ENCODE data around the gene SAA2. TPM values are rescaled to one million over a fixed set of nuclear protein-coding genes. Genes with fewer than 3 reads are reported as not detected.
"Not testable (repeated sequence)": the region's sequence is repeated elsewhere in the genome, so short reads cannot be mapped to it uniquely, and the experiment has no call there.

The SAA2 gene

GRCh38 chr11:18223591-18224387, 24.7 kb downstream of the SAA2 start:
- Histone ChIP-seq H3K9me3 (replicated peaks; ENCODE audit: low read length) (no peaks in the 10 kb centered on the region), H3K27me3 (ENCODE audit: control insufficient read depth, insufficient read depth, low read length) (peaks cover 34% of the 10 kb centered on the region), H3K4me1 (ENCODE audit: control insufficient read depth, insufficient read depth, low read length) (no peaks in the 10 kb centered on the region), H3K9ac (ENCODE audit: low read depth, low read length) (no peak overlapping the region), H3K4me2 (ENCODE audit: low read length) (no peak overlapping the region), H3K4me3 (ENCODE audit: low read length) (no peak overlapping the region), H3K36me3 (ENCODE audit: insufficient read depth, low read length) (no peaks in the 10 kb centered on the region)

GRCh38 chr11:18222814-18223421, 25.6 kb downstream of the SAA2 start:
- Histone ChIP-seq H3K9ac (ENCODE audit: low read depth, low read length) (no peak overlapping the region), H3K9me3 (replicated peaks; ENCODE audit: low read length) (no peaks in the 10 kb centered on the region), H3K27me3 (ENCODE audit: control insufficient read depth, insufficient read depth, low read length) (peaks cover 31% of the 10 kb centered on the region), H3K36me3 (ENCODE audit: insufficient read depth, low read length) (no peaks in the 10 kb centered on the region), H3K4me1 (ENCODE audit: control insufficient read depth, insufficient read depth, low read length) (no peaks in the 10 kb centered on the region), H3K4me3 (ENCODE audit: low read length) (no peak overlapping the region), H3K4me2 (ENCODE audit: low read length) (no peak overlapping the region)

- no peaks in the 10 kb centered on the region for H3K4me1 ChIP-seq (ENCODE audit: control insufficient read depth, insufficient read depth, low read length)
- H3K9ac ChIP-seq (ENCODE audit: low read depth, low read length), result no peak overlapping the region
- no peaks in the 10 kb centered on the region for H3K36me3 ChIP-seq (ENCODE audit: insufficient read depth, low read length)
- peaks cover 30% of the 10 kb centered on the region for H3K27me3 ChIP-seq (ENCODE audit: control insufficient read depth, insufficient read depth, low read length)
- no peaks in the 10 kb centered on the region for H3K9me3 ChIP-seq (replicated peaks; ENCODE audit: low read length)
- H3K4me2 ChIP-seq (ENCODE audit: low read length), result no peak overlapping the region
- no peak overlapping the region for H3K4me3 ChIP-seq (ENCODE audit: low read length)
These were observed 27.1 kb downstream of the SAA2 start for GRCh38 chr11:18221274-18221876.

GRCh38 chr11:18209058-18209457, 39.4 kb downstream of the SAA2 start:
- H3K9me3 ChIP-seq (replicated peaks; ENCODE audit: low read length), result no peaks in the 10 kb centered on the region
- H3K36me3 ChIP-seq (ENCODE audit: insufficient read depth, low read length), result no peaks in the 10 kb centered on the region
- no peak overlapping the region for H3K9ac ChIP-seq (ENCODE audit: low read depth, low read length)
- H3K4me3 ChIP-seq (ENCODE audit: low read length), result no peak overlapping the region
- H3K4me1 ChIP-seq (ENCODE audit: control insufficient read depth, insufficient read depth, low read length), result no peaks in the 10 kb centered on the region
- no peak overlapping the region for H3K4me2 ChIP-seq (ENCODE audit: low read length)
- peaks cover 52% of the 10 kb centered on the region for H3K27me3 ChIP-seq (ENCODE audit: control insufficient read depth, insufficient read depth, low read length)

GRCh38 chr11:18204771-18205170, 43.7 kb downstream of the SAA2 start:
- peaks cover 44% of the 10 kb centered on the region for H3K27me3 ChIP-seq (ENCODE audit: control insufficient read depth, insufficient read depth, low read length)
- H3K36me3 ChIP-seq (ENCODE audit: insufficient read depth, low read length), result no peaks in the 10 kb centered on the region

GRCh38 chr11:18204220-18204619, 44.2 kb downstream of the SAA2 start:
- Histone ChIP-seq H3K4me2 (ENCODE audit: low read length) (no peak overlapping the region), H3K36me3 (ENCODE audit: insufficient read depth, low read length) (no peaks in the 10 kb centered on the region), H3K9me3 (replicated peaks; ENCODE audit: low read length) (no peaks in the 10 kb centered on the region), H3K27me3 (ENCODE audit: control insufficient read depth, insufficient read depth, low read length) (peaks cover 38% of the 10 kb centered on the region), H3K4me3 (ENCODE audit: low read length) (no peak overlapping the region), H3K9ac (ENCODE audit: low read depth, low read length) (no peak overlapping the region), H3K4me1 (ENCODE audit: control insufficient read depth, insufficient read depth, low read length) (no peaks in the 10 kb centered on the region)

More at GRCh38 chr11:18204771-18205170, 43.7 kb downstream of the SAA2 start:
- no peaks in the 10 kb centered on the region for H3K4me1 ChIP-seq (ENCODE audit: control insufficient read depth, insufficient read depth, low read length)
- no peak overlapping the region for H3K4me3 ChIP-seq (ENCODE audit: low read length)
- no peak overlapping the region for H3K9ac ChIP-seq (ENCODE audit: low read depth, low read length)
- no peak overlapping the region for H3K4me2 ChIP-seq (ENCODE audit: low read length)
- no peaks in the 10 kb centered on the region for H3K9me3 ChIP-seq (replicated peaks; ENCODE audit: low read length)

- Histone ChIP-seq H3K9ac (ENCODE audit: low read depth, low read length) (no peak overlapping the region), H3K36me3 (ENCODE audit: insufficient read depth, low read length) (no peaks in the 10 kb centered on the region), H3K4me1 (ENCODE audit: control insufficient read depth, insufficient read depth, low read length) (no peaks in the 10 kb centered on the region), H3K9me3 (replicated peaks; ENCODE audit: low read length) (no peaks in the 10 kb centered on the region), H3K4me2 (ENCODE audit: low read length) (no peak overlapping the region), H3K27me3 (ENCODE audit: control insufficient read depth, insufficient read depth, low read length) (peaks cover 35% of the 10 kb centered on the region), H3K4me3 (ENCODE audit: low read length) (no peak overlapping the region)
These were observed 44.7 kb downstream of the SAA2 start for GRCh38 chr11:18203723-18204122.

- H3K36me3 ChIP-seq (ENCODE audit: insufficient read depth, low read length); H3K9ac ChIP-seq (ENCODE audit: low read depth, low read length); H3K4me1 ChIP-seq (ENCODE audit: control insufficient read depth, insufficient read depth, low read length); H3K4me2 ChIP-seq (ENCODE audit: low read length); H3K4me3 ChIP-seq (ENCODE audit: low read length); H3K9me3 ChIP-seq (replicated peaks; ENCODE audit: low read length): not testable (repeated sequence)
- peaks cover 43% of the 10 kb centered on the region for H3K27me3 ChIP-seq (ENCODE audit: control insufficient read depth, insufficient read depth, low read length)
These were observed 50.7 kb downstream of the SAA2 start for GRCh38 chr11:18197738-18198137.

GRCh38 chr11:18196532-18196931, 51.9 kb downstream of the SAA2 start:
- no peak overlapping the region for H3K4me2 ChIP-seq (ENCODE audit: low read length)
- H3K9ac ChIP-seq (ENCODE audit: low read depth, low read length), result no peak overlapping the region
- H3K9me3 ChIP-seq (replicated peaks; ENCODE audit: low read length), result no peaks in the 10 kb centered on the region
- H3K4me1 ChIP-seq (ENCODE audit: control insufficient read depth, insufficient read depth, low read length), result no peaks in the 10 kb centered on the region
- H3K27me3 ChIP-seq (ENCODE audit: control insufficient read depth, insufficient read depth, low read length), result peaks cover 46% of the 10 kb centered on the region
- H3K36me3 ChIP-seq (ENCODE audit: insufficient read depth, low read length), result no peaks in the 10 kb centered on the region
- H3K4me3 ChIP-seq (ENCODE audit: low read length), result no peak overlapping the region

Small RNA genes within 50 kb of the gene (small RNA-seq; reads per million reads assigned to genes)
- gene RNA5SP333 (not detected), gene RNA5SP334 (not detected)
